Activated CD8-positive, alpha-beta T cell treated with anti-CD3 and anti-CD28 coated beads for 36 hours (primary cell): ENCODE measurements around the gene CACNG5. TPM values are rescaled to one million over a fixed set of nuclear protein-coding genes. Genes with fewer than 3 reads are reported as not detected.

Source experiments
- ATAC-seq: fragments of 200-7000 bp; cut with Tn5 transposase; one replicate; pipeline ENCODE4 v1.10.0; 2021; ENCODE audit warnings: mild to moderate bottlenecking, moderate library complexity
- CTCF ChIA-PET: fragments of 350-600 bp; sonication (Branson Sonifier 250); formaldehyde crosslinking; loops from one replicate; lab custom pipeline; 2021; ENCODE audit warnings: antibody characterized with exemption; lab: Charles Lee
- POLR2A ChIA-PET: fragments of 350-600 bp; sonication (Branson Sonifier 250); formaldehyde crosslinking; loops from one replicate; lab custom pipeline; 2021; ENCODE audit warnings: antibody characterized with exemption; lab: Charles Lee
- DNase-seq: peaks from one replicate; pipeline ENCODE4 v3.0.0-alpha.2; 2020
- H3K27ac Mint-ChIP-seq: one replicate; pipeline ENCODE4 v1.8.0; 2021; ENCODE audit warnings: mild to moderate bottlenecking, mixed read lengths
- H3K27me3 Mint-ChIP-seq: one replicate; pipeline ENCODE4 v1.8.0; 2021; ENCODE audit warnings: mixed read lengths
- H3K36me3 Mint-ChIP-seq: one replicate; pipeline ENCODE4 v1.8.0; 2021; ENCODE audit warnings: low read depth, mixed read lengths
- H3K4me1 Mint-ChIP-seq: one replicate; pipeline ENCODE4 v1.8.0; 2021; ENCODE audit warnings: low read depth, mixed read lengths
- H3K4me3 Mint-ChIP-seq: one replicate; pipeline ENCODE4 v1.8.0; 2021; ENCODE audit warnings: mild to moderate bottlenecking, moderate library complexity, mixed read lengths
- H3K9me3 Mint-ChIP-seq: one replicate; pipeline ENCODE4 v1.8.0; 2021; ENCODE audit warnings: mixed read lengths
- intact Hi-C: fragments of 100-400 bp; cut with micrococcal nuclease; formaldehyde crosslinking; loops from one replicate; pipeline ENCODE4 v1.10.0; 2022
- total RNA-seq, 2 experiments: library from RNA; stranded (reverse); gene quantifications; one replicate each; pipeline ENCODE4 v1.2.3, GENCODE V29; 2021
- TF ChIP-seq, protein P1 (sequence below): fragments of 200-600 bp; IDR thresholded peaks from one replicate; pipeline ENCODE4 v1.8.0; 2022; ENCODE audit warnings: antibody characterized with exemption, mild to moderate bottlenecking

Gene CACNG5
- total RNA-seq, 2 experiments from 2014 or later = not detected

GRCh38 chr17:66835476-66835875, 559 bp downstream of the CACNG5 start:
- no peaks in the 10 kb centered on the region for H3K9me3 Mint-ChIP-seq
- no peak for DNase-seq
- H3K27me3 Mint-ChIP-seq = peaks cover 41% of the 10 kb centered on the region
- ATAC-seq = no peak
- H3K36me3 Mint-ChIP-seq = no peaks in the 10 kb centered on the region
- intact Hi-C loops = no loop called here
- TF ChIP-seq, protein P1, sequence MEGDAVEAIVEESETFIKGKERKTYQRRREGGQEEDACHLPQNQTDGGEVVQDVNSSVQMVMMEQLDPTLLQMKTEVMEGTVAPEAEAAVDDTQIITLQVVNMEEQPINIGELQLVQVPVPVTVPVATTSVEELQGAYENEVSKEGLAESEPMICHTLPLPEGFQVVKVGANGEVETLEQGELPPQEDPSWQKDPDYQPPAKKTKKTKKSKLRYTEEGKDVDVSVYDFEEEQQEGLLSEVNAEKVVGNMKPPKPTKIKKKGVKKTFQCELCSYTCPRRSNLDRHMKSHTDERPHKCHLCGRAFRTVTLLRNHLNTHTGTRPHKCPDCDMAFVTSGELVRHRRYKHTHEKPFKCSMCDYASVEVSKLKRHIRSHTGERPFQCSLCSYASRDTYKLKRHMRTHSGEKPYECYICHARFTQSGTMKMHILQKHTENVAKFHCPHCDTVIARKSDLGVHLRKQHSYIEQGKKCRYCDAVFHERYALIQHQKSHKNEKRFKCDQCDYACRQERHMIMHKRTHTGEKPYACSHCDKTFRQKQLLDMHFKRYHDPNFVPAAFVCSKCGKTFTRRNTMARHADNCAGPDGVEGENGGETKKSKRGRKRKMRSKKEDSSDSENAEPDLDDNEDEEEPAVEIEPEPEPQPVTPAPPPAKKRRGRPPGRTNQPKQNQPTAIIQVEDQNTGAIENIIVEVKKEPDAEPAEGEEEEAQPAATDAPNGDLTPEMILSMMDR = no peak
- POLR2A ChIA-PET = no interaction called here
- no peak overlapping the region for H3K27ac Mint-ChIP-seq
- CTCF ChIA-PET = no interaction called here
- H3K4me1 Mint-ChIP-seq = no peaks in the 10 kb centered on the region
- H3K4me3 Mint-ChIP-seq = no peak overlapping the region

GRCh38 chr17:66836063-66837005, 1.4 kb downstream of the CACNG5 start:
- H3K9me3 Mint-ChIP-seq = no peaks in the 10 kb centered on the region
- POLR2A ChIA-PET = no interaction called here
- peaks cover 37% of the 10 kb centered on the region for H3K27me3 Mint-ChIP-seq
- H3K27ac Mint-ChIP-seq = no peak overlapping the region
- DNase-seq = no peak
- H3K4me1 Mint-ChIP-seq = no peaks in the 10 kb centered on the region
- ATAC-seq = no peak
- intact Hi-C loops = no loop called here
- CTCF ChIA-PET = no interaction called here
- no peak overlapping the region for H3K4me3 Mint-ChIP-seq
- no peaks in the 10 kb centered on the region for H3K36me3 Mint-ChIP-seq
- TF ChIP-seq, protein P1 = no peak

DNA sequence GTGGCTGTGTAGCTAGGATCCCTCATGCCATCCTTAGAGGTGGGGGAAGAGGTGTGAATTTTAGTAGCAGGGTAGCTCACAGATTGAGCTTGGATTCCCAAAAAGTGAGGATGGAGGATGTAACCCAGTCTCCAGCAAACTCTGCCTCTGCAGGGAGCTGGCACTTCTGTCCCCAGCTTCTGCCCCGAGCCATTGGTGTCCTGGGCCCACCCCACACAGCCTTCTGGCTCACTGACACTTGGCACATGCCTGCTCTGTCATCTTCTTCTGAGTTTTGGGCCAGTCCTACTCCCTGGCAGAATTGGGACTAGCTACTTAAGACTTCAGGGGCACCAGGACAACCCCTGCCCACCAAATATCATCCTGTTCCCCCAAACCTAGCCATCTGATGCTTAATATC, 2.3 kb downstream of the CACNG5 start:
- no peak overlapping the region for H3K4me3 Mint-ChIP-seq
- DNase-seq (no peak), ATAC-seq (no peak)
- no peaks in the 10 kb centered on the region for H3K36me3 Mint-ChIP-seq
- H3K9me3 Mint-ChIP-seq = no peaks in the 10 kb centered on the region
- CTCF ChIA-PET = no interaction called here
- intact Hi-C loops = no loop called here
- H3K27me3 Mint-ChIP-seq = peaks cover 28% of the 10 kb centered on the region
- POLR2A ChIA-PET = no interaction called here
- TF ChIP-seq, protein P1 = no peak
- H3K4me1 Mint-ChIP-seq = no peaks in the 10 kb centered on the region
- no peak overlapping the region for H3K27ac Mint-ChIP-seq

DNA sequence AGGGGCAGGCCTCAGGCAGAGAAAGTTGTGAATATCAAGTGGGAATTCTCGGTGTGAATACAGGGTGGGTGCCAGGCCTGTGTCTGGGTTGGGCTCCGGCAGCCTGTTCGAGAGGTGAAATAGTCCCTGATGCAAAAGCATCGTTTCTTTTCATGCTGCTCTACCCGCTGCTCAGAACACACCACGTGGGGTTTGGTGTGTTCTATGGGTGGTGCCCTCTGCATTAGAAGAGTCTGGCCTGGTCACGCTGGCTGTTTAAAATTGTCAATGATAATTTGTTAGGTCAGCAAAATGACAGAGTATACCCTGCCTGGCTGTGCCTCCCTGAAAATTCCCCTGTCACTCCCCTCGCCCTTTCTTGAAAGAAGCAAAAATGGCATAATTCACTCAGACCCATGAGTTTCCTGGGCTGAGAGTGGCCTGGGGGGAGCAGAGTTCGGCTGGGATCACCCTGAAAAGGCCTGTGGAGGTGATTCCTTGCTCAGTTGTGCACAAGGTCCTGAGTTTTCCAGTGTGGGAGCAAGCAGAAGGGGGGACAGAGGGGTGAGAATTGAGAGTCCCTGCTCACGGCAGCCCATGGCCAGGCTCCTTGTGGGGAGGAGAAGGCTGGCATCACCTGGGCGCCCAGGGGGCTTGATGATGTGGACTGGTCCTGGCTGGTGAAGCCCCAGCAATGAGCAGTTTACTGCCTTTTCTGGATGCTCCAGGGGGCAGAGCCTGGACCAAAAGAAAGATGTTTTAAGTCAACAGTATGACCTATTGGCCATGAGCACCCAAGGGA, 3.2 kb downstream of the CACNG5 start:
- POLR2A ChIA-PET = no interaction called here
- Mint-ChIP-seq H3K36me3 (no peaks in the 10 kb centered on the region), H3K27me3 (peaks cover 25% of the 10 kb centered on the region), H3K27ac (no peak overlapping the region), H3K4me3 (no peak overlapping the region), H3K4me1 (no peaks in the 10 kb centered on the region), H3K9me3 (no peaks in the 10 kb centered on the region)
- no peak for ATAC-seq
- TF ChIP-seq, protein P1 = no peak
- no peak for DNase-seq
- intact Hi-C loops = no loop called here
- CTCF ChIA-PET = no interaction called here

GRCh38 chr17:66839616-66840015, 4.7 kb downstream of the CACNG5 start:
- H3K27ac Mint-ChIP-seq = no peak overlapping the region
- H3K36me3 Mint-ChIP-seq = no peaks in the 10 kb centered on the region
- H3K4me1 Mint-ChIP-seq = no peaks in the 10 kb centered on the region
- H3K27me3 Mint-ChIP-seq = peaks cover 14% of the 10 kb centered on the region
- no peak overlapping the region for H3K4me3 Mint-ChIP-seq
- TF ChIP-seq, protein P1 = no peak
- ChIA-PET POLR2A (no interaction called here), CTCF (no interaction called here)
- no peaks in the 10 kb centered on the region for H3K9me3 Mint-ChIP-seq
- intact Hi-C loops = no loop called here
- no peak for ATAC-seq
- DNase-seq = no peak
